HFFc6 (cell line): Measurements from ENCODE around the gene UGT1A1. TPM values are rescaled to one million over a fixed set of nuclear protein-coding genes. Genes with fewer than 3 reads are reported as not detected.
A peak's percentile ranks its signal among the peaks of the same experiment; 100 is the strongest.

Experiments used
- DNase-seq: peaks from one replicate; pipeline ENCODE4 v3.0.0-alpha.2; 2018
- H3K27ac Mint-ChIP-seq: 2 replicates; pipeline ENCODE4 v1.8.0; 2020; ENCODE audit warnings: mild to moderate bottlenecking, mixed read lengths
- H3K27me3 Mint-ChIP-seq: 2 replicates; pipeline ENCODE4 v1.8.0; 2021; ENCODE audit warnings: mild to moderate bottlenecking, moderate library complexity, mixed read lengths; ENCODE audit not compliant: insufficient read depth
- H3K36me3 Mint-ChIP-seq: 2 replicates; pipeline ENCODE4 v1.8.0; 2021; ENCODE audit warnings: low read depth, mixed read lengths
- H3K4me1 Mint-ChIP-seq: 2 replicates; pipeline ENCODE4 v1.8.0; 2020; ENCODE audit warnings: low read depth, mixed read lengths
- H3K4me3 Mint-ChIP-seq: 2 replicates; pipeline ENCODE4 v1.8.0; 2020; ENCODE audit warnings: mild to moderate bottlenecking, moderate library complexity, mixed read lengths
- H3K9me3 Mint-ChIP-seq: 2 replicates; pipeline ENCODE4 v1.8.0; 2020; ENCODE audit warnings: mild to moderate bottlenecking, mixed read lengths
- long read RNA-seq: library from polyadenylated mRNA; unstranded; transcript quantifications from one replicate; pipeline ENCODE4 v2.0.0, GENCODE V29; 2019
- total RNA-seq, 6 experiments: library from RNA; stranded (reverse); fragmentation: NEBNext Ultra II Directional; extraction: Animal tissue kit (Norgen Biotek cat#: 25700); gene quantifications; 2 replicates in 1 of 6; 3 replicates in 5 of 6; pipeline ENCODE4 v1.2.3, GENCODE V29; 2021
- TF ChIP-seq, protein P1 (sequence below): fragments of 200-600 bp; sonication (generic); IDR thresholded peaks from 2 replicates; pipeline ENCODE4 v1.5.0; 2021; ENCODE audit warnings: antibody characterized with exemption, mild to moderate bottlenecking

The UGT1A1 gene
- total RNA-seq: not detected
- long read RNA-seq: 0 reads

DNA sequence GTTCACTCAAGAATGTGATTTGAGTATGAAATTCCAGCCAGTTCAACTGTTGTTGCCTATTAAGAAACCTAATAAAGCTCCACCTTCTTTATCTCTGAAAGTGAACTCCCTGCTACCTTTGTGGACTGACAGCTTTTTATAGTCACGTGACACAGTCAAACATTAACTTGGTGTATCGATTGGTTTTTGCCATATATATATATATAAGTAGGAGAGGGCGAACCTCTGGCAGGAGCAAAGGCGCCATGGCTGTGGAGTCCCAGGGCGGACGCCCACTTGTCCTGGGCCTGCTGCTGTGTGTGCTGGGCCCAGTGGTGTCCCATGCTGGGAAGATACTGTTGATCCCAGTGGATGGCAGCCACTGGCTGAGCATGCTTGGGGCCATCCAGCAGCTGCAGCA is at the start of gene UGT1A1:
UGT1A1 (plus strand) TSS at position 228 of the 400 bp plus-strand sequence; CDS start at position 246, 18 bp downstream.
- peaks cover 12% of the 10 kb centered on the region for H3K4me1 Mint-ChIP-seq
- no peak for DNase-seq
- H3K27ac Mint-ChIP-seq: no peak within 1 kb of the TSS
- TF ChIP-seq, protein P1, sequence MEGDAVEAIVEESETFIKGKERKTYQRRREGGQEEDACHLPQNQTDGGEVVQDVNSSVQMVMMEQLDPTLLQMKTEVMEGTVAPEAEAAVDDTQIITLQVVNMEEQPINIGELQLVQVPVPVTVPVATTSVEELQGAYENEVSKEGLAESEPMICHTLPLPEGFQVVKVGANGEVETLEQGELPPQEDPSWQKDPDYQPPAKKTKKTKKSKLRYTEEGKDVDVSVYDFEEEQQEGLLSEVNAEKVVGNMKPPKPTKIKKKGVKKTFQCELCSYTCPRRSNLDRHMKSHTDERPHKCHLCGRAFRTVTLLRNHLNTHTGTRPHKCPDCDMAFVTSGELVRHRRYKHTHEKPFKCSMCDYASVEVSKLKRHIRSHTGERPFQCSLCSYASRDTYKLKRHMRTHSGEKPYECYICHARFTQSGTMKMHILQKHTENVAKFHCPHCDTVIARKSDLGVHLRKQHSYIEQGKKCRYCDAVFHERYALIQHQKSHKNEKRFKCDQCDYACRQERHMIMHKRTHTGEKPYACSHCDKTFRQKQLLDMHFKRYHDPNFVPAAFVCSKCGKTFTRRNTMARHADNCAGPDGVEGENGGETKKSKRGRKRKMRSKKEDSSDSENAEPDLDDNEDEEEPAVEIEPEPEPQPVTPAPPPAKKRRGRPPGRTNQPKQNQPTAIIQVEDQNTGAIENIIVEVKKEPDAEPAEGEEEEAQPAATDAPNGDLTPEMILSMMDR: no peak
- peaks cover 21% of the 10 kb centered on the region for H3K9me3 Mint-ChIP-seq
- H3K27me3 Mint-ChIP-seq: no peaks in the 10 kb centered on the region
- H3K36me3 Mint-ChIP-seq: no peaks in the 10 kb centered on the region
- H3K4me3 Mint-ChIP-seq: no peak within 1 kb of the TSS

DNA sequence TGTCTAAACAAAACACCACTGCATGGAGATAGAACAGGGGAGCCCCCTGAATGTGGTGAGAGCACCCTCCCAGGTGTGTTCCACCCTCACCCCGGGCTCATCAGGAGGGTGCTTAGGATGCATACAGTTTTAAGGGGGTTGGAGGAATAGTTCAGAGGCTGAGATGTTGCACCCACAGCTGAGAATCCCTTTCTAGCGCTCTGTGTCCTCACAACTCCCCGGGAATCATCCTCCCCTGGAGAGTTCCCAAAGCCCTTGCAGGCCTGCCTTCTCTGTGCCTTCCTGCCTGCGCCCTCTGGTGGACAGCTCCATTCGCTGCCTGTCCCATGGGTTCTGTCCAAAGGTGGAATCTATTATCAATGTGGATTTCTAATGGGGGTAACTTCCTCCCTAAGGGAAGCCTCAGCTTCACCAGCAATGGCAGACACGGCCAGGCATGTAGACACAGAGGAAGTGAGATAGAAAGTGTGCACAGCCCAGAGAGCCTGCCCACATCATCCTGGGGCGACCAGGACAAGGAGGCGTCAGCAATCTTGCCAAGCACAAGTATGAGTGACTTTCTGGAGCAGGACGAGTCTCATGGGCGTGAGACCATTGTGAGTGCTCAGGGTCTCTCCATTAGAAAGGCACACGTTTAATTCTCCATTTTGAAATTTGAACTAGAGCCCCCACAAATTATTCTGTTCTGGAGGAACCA is 48.6 kb upstream of the UGT1A1 start:
- DNase-seq: peak; percentile 68
- H3K4me3 Mint-ChIP-seq: no peak overlapping the region
- H3K27me3 Mint-ChIP-seq: peaks cover 7% of the 10 kb centered on the region
- peaks cover 15% of the 10 kb centered on the region for H3K4me1 Mint-ChIP-seq
- H3K9me3 Mint-ChIP-seq: no peaks in the 10 kb centered on the region
- H3K36me3 Mint-ChIP-seq: no peaks in the 10 kb centered on the region
- TF ChIP-seq, protein P1: peak; percentile 93
- H3K27ac Mint-ChIP-seq: no peak overlapping the region

DNA sequence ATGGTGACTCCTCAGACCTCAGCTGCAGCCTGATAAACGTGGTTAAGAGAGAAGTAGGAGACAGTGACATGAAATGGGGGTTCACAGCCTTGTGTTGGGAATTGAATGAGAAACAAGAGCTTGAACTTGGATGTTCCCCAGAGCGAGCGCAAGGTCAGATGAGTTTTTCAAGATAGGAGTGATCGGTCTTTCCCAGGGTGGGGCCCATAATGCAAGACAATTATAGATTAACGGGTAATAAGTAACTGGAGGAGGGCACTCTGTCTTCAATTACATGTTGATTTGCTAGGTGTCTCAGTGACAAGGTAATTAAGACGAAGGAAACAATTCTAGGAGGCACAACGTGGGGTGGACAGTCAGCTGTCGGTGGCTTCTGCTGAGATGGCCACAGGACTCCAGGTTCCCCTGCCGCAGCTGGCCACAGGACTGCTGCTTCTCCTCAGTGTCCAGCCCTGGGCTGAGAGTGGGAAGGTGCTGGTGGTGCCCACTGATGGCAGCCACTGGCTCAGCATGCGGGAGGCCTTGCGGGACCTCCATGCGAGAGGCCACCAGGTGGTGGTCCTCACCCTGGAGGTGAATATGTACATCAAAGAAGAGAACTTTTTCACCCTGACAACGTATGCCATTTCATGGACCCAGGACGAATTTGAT is 47.3 kb upstream of the UGT1A1 start, which contains the start of gene UGT1A5:
UGT1A5 (plus strand) TSS at position 297 of the 651 bp plus-strand sequence; CDS start at position 382, 85 bp downstream.
- Mint-ChIP-seq H3K4me3 (no peak within 1 kb of the TSS), H3K36me3 (no peaks in the 10 kb centered on the region), H3K27ac (no peak within 1 kb of the TSS), H3K4me1 (peaks cover 6% of the 10 kb centered on the region; the same call in 1 of the 2 replicates), H3K27me3 (peaks cover 7% of the 10 kb centered on the region), H3K9me3 (no peaks in the 10 kb centered on the region)
- DNase-seq: no peak
- TF ChIP-seq, protein P1: no peak

DNA sequence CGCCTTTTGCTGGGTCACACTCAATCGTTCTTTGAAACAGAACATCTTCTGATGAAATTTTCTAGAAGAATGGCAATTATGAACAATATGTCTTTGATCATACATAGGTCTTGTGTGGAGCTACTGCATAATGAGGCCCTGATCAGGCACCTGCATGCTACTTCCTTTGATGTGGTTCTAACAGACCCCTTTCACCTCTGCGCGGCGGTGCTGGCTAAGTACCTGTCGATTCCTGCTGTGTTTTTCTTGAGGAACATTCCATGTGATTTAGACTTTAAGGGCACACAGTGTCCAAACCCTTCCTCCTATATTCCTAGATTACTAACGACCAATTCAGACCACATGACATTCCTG is 46.8 kb upstream of the UGT1A1 start:
- peaks cover 2% of the 10 kb centered on the region; the same call in 1 of the 2 replicates for H3K4me1 Mint-ChIP-seq
- no peaks in the 10 kb centered on the region for H3K9me3 Mint-ChIP-seq
- no peak for DNase-seq
- H3K27me3 Mint-ChIP-seq: peaks cover 7% of the 10 kb centered on the region
- no peak overlapping the region for H3K27ac Mint-ChIP-seq
- no peaks in the 10 kb centered on the region for H3K36me3 Mint-ChIP-seq
- TF ChIP-seq, protein P1: no peak
- no peak overlapping the region for H3K4me3 Mint-ChIP-seq

DNA sequence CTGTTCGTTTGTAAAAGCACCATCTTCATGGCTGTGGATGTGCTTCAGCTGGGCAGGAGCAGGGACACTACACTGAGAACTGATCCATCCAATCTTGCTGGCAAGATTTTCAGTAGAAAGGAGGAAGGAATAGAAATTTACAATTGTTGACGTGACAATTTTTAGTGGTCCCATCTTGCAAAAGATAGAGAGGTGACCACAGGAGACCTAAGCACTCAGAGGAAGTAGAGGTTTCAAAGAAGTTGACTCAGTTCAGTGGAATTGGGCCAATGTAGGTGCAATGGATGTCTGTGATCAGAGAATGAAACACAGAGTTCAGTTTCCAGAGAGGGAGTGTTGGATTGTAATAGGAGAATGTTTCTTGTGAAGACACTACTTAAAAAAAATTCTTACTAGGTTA is 45.9 kb upstream of the UGT1A1 start:
- no peak overlapping the region for H3K27ac Mint-ChIP-seq
- H3K27me3 Mint-ChIP-seq: peaks cover 7% of the 10 kb centered on the region
- DNase-seq: no peak
- no peaks in the 10 kb centered on the region for H3K9me3 Mint-ChIP-seq
- H3K36me3 Mint-ChIP-seq: no peaks in the 10 kb centered on the region
- TF ChIP-seq, protein P1: no peak
- no peaks in the 10 kb centered on the region for H3K4me1 Mint-ChIP-seq
- no peak overlapping the region for H3K4me3 Mint-ChIP-seq
